GM10266 (cell line): ENCODE measurements around the gene ANGPTL1.
"Not testable (repeated sequence)": the region's sequence is repeated elsewhere in the genome, so short reads cannot be mapped to it uniquely, and the experiment has no call there.

Experiments used
- DNase-seq: peaks from one replicate; pipeline ENCODE4 v3.0.0; 2012; ENCODE audit errors: extremely low spot score
- CTCF ChIP-seq: IDR thresholded peaks from 2 replicates; pipeline ENCODE4 v1.5.1; 2012; ENCODE audit warnings: mild to moderate bottlenecking, low read depth; ENCODE audit not compliant: control insufficient read depth, insufficient read depth; ENCODE audit errors: missing control alignments

The ANGPTL1 gene

GRCh38 chr1:178849918-178850317 is 21.0 kb downstream of the ANGPTL1 start:
- no peak for TF ChIP-seq CTCF
- no peak for DNase-seq

GRCh38 chr1:178847919-178848318 is 23.0 kb downstream of the ANGPTL1 start:
- not testable (repeated sequence) for DNase-seq

GRCh38 chr1:178847396-178847849 is 23.5 kb downstream of the ANGPTL1 start:
- DNase-seq: no peak
- TF ChIP-seq CTCF: no peak

GRCh38 chr1:178846306-178846705 is 24.6 kb downstream of the ANGPTL1 start:
- DNase-seq: no peak
- TF ChIP-seq CTCF: no peak

GRCh38 chr1:178844436-178844835 is 26.4 kb downstream of the ANGPTL1 start:
- no peak for DNase-seq
- no peak for TF ChIP-seq CTCF

- no peak for DNase-seq
- no peak for TF ChIP-seq CTCF
These were observed 45.7 kb downstream of the ANGPTL1 start for GRCh38 chr1:178825167-178825566.

- no peak for TF ChIP-seq CTCF
- DNase-seq: no peak
These were observed 49.6 kb downstream of the ANGPTL1 start for GRCh38 chr1:178821134-178821866.

- no peak for DNase-seq
- no peak for TF ChIP-seq CTCF
These were observed 51.8 kb downstream of the ANGPTL1 start for GRCh38 chr1:178819123-178819522.
